GM21529 (cell line): ENCODE measurements around the gene SCAMP2.
"Not testable (repeated sequence)": the region's sequence is repeated elsewhere in the genome, so short reads cannot be mapped to it uniquely, and the experiment has no call there.

Source experiments
- ATAC-seq: cut with Tn5 transposase; IDR thresholded peaks from one replicate; pipeline ENCODE4 v1.9.1; 2021; ENCODE audit not compliant: unreplicated experiment

Gene SCAMP2

GRCh38 chr15:74891469-74891868 is 18.3 kb upstream of the SCAMP2 start:
- ATAC-seq, result no peak

- no peak for ATAC-seq
These were observed 17.4 kb upstream of the SCAMP2 start for GRCh38 chr15:74890665-74890960.

- ATAC-seq, result peak; percentile 96
These were observed 16.9 kb upstream of the SCAMP2 start, which contains the start of gene MPI for GRCh38 chr15:74889883-74890664. Gene MPI, plus strand, starts transcription at chr15:74890042. Its CDS starts 32 bp downstream, at chr15:74890074.

GRCh38 chr15:74889390-74889882 is 16.3 kb upstream of the SCAMP2 start:
- ATAC-seq, result no peak

GRCh38 chr15:74888716-74889115 is 15.6 kb upstream of the SCAMP2 start:
- ATAC-seq, result no peak

GRCh38 chr15:74887537-74888193 is 14.5 kb upstream of the SCAMP2 start:
- not testable (repeated sequence) for ATAC-seq

- no peak for ATAC-seq
These were observed 12.3 kb upstream of the SCAMP2 start for GRCh38 chr15:74885461-74885860.

- ATAC-seq, result no peak
These were observed 11.5 kb upstream of the SCAMP2 start for GRCh38 chr15:74884428-74885223.

GRCh38 chr15:74882528-74882927 is 9.4 kb upstream of the SCAMP2 start:
- ATAC-seq, result no peak

GRCh38 chr15:74878273-74878672 is 5.1 kb upstream of the SCAMP2 start:
- no peak for ATAC-seq

- ATAC-seq, result no peak
These were observed 725 bp upstream of the SCAMP2 start for GRCh38 chr15:74873756-74874424.

- ATAC-seq, result no peak
These were observed 496 bp downstream of the SCAMP2 start for GRCh38 chr15:74872702-74873035.

GRCh38 chr15:74870436-74871215 is 2.5 kb downstream of the SCAMP2 start:
- ATAC-seq, result no peak

GRCh38 chr15:74869726-74870407 is 3.3 kb downstream of the SCAMP2 start:
- peak; percentile 52 for ATAC-seq

- no peak for ATAC-seq
These were observed 3.8 kb downstream of the SCAMP2 start for GRCh38 chr15:74869372-74869725.

- no peak for ATAC-seq
These were observed 5.1 kb downstream of the SCAMP2 start for GRCh38 chr15:74868059-74868458.

GRCh38 chr15:74867466-74868038 is 5.6 kb downstream of the SCAMP2 start:
- ATAC-seq, result no peak

GRCh38 chr15:74866090-74866489 is 7.1 kb downstream of the SCAMP2 start:
- ATAC-seq, result no peak

GRCh38 chr15:74865316-74865715 is 7.8 kb downstream of the SCAMP2 start:
- no peak for ATAC-seq

GRCh38 chr15:74864296-74864695 is 8.9 kb downstream of the SCAMP2 start:
- no peak for ATAC-seq
